ENCODE measurements around the gene DMWD.

DNA sequence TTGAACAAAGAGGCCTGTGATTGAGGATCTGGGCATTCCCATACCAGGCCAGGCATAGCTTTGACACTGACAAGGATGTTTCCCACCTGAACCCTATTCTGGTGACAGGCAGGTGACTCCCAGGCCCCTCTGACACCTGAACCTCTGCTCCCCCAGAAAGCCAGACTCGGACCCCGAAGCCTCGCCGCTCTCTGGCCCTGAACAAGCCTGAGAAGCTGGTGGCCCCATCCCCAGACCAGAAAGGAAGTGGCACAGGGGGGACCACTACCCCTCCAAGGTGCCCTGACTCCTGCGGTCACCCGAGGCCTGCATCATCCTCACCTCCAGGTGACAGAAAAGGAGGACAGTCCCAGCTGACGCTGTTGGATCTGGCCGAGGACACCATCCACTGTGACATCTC lies 38.3 kb downstream of the DMWD start:
- TF ChIP-seq, protein P1, sequence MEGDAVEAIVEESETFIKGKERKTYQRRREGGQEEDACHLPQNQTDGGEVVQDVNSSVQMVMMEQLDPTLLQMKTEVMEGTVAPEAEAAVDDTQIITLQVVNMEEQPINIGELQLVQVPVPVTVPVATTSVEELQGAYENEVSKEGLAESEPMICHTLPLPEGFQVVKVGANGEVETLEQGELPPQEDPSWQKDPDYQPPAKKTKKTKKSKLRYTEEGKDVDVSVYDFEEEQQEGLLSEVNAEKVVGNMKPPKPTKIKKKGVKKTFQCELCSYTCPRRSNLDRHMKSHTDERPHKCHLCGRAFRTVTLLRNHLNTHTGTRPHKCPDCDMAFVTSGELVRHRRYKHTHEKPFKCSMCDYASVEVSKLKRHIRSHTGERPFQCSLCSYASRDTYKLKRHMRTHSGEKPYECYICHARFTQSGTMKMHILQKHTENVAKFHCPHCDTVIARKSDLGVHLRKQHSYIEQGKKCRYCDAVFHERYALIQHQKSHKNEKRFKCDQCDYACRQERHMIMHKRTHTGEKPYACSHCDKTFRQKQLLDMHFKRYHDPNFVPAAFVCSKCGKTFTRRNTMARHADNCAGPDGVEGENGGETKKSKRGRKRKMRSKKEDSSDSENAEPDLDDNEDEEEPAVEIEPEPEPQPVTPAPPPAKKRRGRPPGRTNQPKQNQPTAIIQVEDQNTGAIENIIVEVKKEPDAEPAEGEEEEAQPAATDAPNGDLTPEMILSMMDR (conservative IDR thresholded peaks at IDR 0.05; ENCODE audit: low read depth, low read length): no peak
- TF ChIP-seq EZH2 (IDR thresholded peaks at IDR 0.05; ENCODE audit: borderline replicate concordance, low read depth, low read length, poor library complexity, severe bottlenecking): no peak

Measured in A673 (cell line).